HEK293T (cell line): ENCODE data around the gene CRABP2.

Experiments
- CTCF ChIA-PET: fragments of 350-600 bp; formaldehyde crosslinking; extraction: SDS; loops from one replicate; lab custom pipeline; 2021; ENCODE audit warnings: antibody characterized with exemption, inconsistent platforms; lab: Yijun Ruan, JAX
- POLR2A ChIA-PET: fragments of 350-600 bp; formaldehyde crosslinking; extraction: SDS; loops from one replicate; lab custom pipeline; 2020; ENCODE audit warnings: antibody characterized with exemption, inconsistent platforms; lab: Yijun Ruan, JAX
- DNase-seq: peaks from one replicate; pipeline ENCODE4 v3.0.0; 2012; ENCODE audit warnings: mixed read lengths; ENCODE audit errors: extremely low spot score
- ARNT ChIP-seq: fragments of 450-650 bp; IDR thresholded peaks from 2 replicates; pipeline ENCODE4 v1.6.1; 2017; ENCODE audit warnings: mild to moderate bottlenecking
- BHLHE40 ChIP-seq: fragments of 450-650 bp; IDR thresholded peaks from 2 replicates; pipeline ENCODE4 v1.6.1; 2016; ENCODE audit warnings: mild to moderate bottlenecking, moderate library complexity, borderline replicate concordance
- CTBP1 ChIP-seq: fragments of 450-650 bp; IDR thresholded peaks from 2 replicates; pipeline ENCODE4 v1.6.1; 2016; ENCODE audit warnings: borderline replicate concordance
- ELF4 ChIP-seq: fragments of 450-650 bp; IDR thresholded peaks from 2 replicates; pipeline ENCODE4 v1.6.1; 2017; ENCODE audit warnings: antibody characterized with exemption
- FOXA1 ChIP-seq: fragments of 450-650 bp; IDR thresholded peaks from 2 replicates; pipeline ENCODE4 v1.6.1; 2016; ENCODE audit warnings: mild to moderate bottlenecking
- FOXK2 ChIP-seq: fragments of 450-650 bp; IDR thresholded peaks from 2 replicates; pipeline ENCODE4 v1.6.1; 2016; ENCODE audit warnings: mild to moderate bottlenecking
- FOXM1 ChIP-seq: fragments of 450-650 bp; IDR thresholded peaks from 2 replicates; pipeline ENCODE4 v1.6.1; 2017; ENCODE audit warnings: mild to moderate bottlenecking, borderline replicate concordance
- HDGF ChIP-seq: fragments of 450-650 bp; IDR thresholded peaks from 2 replicates; pipeline ENCODE4 v1.6.1; 2017; ENCODE audit warnings: antibody characterized with exemption, borderline replicate concordance
- L3MBTL2 ChIP-seq: fragments of 450-650 bp; conservative IDR thresholded peaks from 2 replicates; pipeline ENCODE4 v1.6.1; 2016; ENCODE audit warnings: mild to moderate bottlenecking
- LEF1 ChIP-seq: fragments of 450-650 bp; IDR thresholded peaks from 2 replicates; pipeline ENCODE4 v1.6.1; 2017; ENCODE audit warnings: mild to moderate bottlenecking, borderline replicate concordance
- NFRKB ChIP-seq: fragments of 450-650 bp; IDR thresholded peaks from 2 replicates; pipeline ENCODE4 v1.6.1; 2016; ENCODE audit warnings: mild to moderate bottlenecking, moderate library complexity
- SP1 ChIP-seq: fragments of 450-650 bp; IDR thresholded peaks from 2 replicates; pipeline ENCODE4 v1.6.1; 2017
- SUZ12 ChIP-seq: fragments of 450-650 bp; IDR thresholded peaks from 2 replicates; pipeline ENCODE4 v1.6.1; 2016; ENCODE audit warnings: mild to moderate bottlenecking
- TARDBP ChIP-seq: fragments of 450-650 bp; IDR thresholded peaks from 2 replicates; pipeline ENCODE4 v1.6.1; 2016
- ZNF384 ChIP-seq: fragments of 450-650 bp; IDR thresholded peaks from 2 replicates; pipeline ENCODE4 v1.6.1; 2016
- TF ChIP-seq, protein P1 (sequence below): fragments of 450-650 bp; IDR thresholded peaks from 2 replicates; pipeline ENCODE4 v1.6.1; 2016

Gene CRABP2

GRCh38 chr1:156705321-156705917 is at the start of gene CRABP2:
Gene CRABP2 (minus strand): TSS chr1:156705583. CDS start chr1:156705446, 137 bp downstream.
- DNase-seq: peak; percentile 68
- POLR2A ChIA-PET: interaction anchor here (0.5 to 9.5 kb wide), 12 partner anchors 11 to 81 kb away, joined by 3 to 120 read pairs (median 4); partner anchors contain the start of genes HDGF, ISG20L2, METTL25B and MRPL24
- TF ChIP-seq CTBP1: no peak
- no peak for TF ChIP-seq FOXA1
- no peak; the same call in none of the 2 replicates for TF ChIP-seq L3MBTL2
- TF ChIP-seq ARNT: no peak
- no peak for TF ChIP-seq TARDBP
- TF ChIP-seq, protein P1, sequence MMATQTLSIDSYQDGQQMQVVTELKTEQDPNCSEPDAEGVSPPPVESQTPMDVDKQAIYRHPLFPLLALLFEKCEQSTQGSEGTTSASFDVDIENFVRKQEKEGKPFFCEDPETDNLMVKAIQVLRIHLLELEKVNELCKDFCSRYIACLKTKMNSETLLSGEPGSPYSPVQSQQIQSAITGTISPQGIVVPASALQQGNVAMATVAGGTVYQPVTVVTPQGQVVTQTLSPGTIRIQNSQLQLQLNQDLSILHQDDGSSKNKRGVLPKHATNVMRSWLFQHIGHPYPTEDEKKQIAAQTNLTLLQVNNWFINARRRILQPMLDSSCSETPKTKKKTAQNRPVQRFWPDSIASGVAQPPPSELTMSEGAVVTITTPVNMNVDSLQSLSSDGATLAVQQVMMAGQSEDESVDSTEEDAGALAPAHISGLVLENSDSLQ: no peak
- no peak for TF ChIP-seq ELF4
- TF ChIP-seq SUZ12: no peak
- no peak for TF ChIP-seq SP1
- no peak for TF ChIP-seq ZNF384
- TF ChIP-seq LEF1: no peak
- no peak for TF ChIP-seq BHLHE40
- no peak for TF ChIP-seq FOXK2
- no peak for TF ChIP-seq HDGF
- CTCF ChIA-PET: interaction anchor here (0.6 to 20.6 kb wide), 18 partner anchors 8 to 478 kb away, joined by 3 to 429 read pairs (median 4); partner anchors contain the start of genes HAPLN2, ISG20L2, METTL25B and NES

DNA sequence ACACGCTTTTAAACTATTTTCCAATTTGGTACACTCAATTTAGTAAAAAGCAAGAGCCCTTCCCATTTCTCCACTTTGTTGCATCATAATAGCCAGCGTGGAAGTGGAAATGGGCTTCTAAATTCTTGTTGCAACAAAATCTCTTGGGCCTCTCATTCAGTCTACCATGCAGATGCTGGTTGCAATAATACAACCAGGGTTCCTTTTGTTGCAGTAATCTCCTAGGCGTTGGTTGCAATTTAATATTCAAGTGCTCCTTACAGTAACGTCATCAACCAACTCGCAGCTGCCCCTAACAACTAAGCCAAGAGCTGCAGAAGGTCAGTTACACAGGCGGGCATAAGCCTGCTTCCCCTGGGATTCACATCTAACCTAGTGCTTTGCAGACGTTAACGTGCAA is 48.8 kb upstream of the CRABP2 start:
- POLR2A ChIA-PET: no interaction called here
- DNase-seq: no peak
- CTCF ChIA-PET: no interaction called here
- TF ChIP-seq ARNT (no peak), HDGF (no peak), BHLHE40 (no peak), ELF4 (no peak), CTBP1 (no peak), FOXM1 (no peak), FOXK2 (no peak), SUZ12 (no peak), FOXA1 (no peak), SP1 (no peak), NFRKB (no peak), LEF1 (no peak), ZNF384 (no peak), L3MBTL2 (no peak), TARDBP (no peak)
- TF ChIP-seq, protein P1: no peak

DNA sequence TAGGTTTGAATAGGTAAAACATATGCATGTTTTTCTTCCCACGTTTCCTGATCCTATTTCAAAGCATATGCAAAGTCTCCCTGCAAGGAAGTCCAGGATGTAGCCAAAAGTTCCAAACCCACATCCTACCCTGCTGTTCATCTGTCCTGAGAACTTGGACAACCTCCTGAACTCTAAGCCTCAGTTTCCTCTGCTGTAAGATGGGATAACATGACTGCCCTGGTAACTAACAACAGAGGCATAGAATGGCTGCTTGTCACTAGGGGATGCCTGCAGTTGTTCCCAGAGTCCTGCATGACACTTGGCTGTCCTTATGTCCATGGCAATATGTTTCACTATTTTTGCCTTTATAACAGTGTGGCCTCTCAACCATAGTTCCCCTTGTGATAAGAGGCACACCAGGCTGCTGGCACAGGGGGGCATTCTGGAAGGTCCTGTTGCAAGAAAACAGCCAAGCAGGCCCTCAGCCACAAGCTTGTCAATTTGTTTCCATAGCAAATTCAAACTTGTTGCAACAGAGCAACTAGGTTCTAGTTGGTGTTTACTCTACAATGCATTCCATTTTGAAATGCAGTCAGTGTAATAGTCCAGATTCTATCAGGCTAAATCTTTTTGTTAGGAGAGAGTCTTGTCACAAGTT is 47.6 kb upstream of the CRABP2 start:
- ChIA-PET CTCF (interaction anchor here (0.8 to 2.2 kb wide), 4 partner anchors 14 to 107 kb away, joined by 3 to 10 read pairs (median 4); partner anchors contain the start of gene PRCC), POLR2A (interaction anchor here (0.9 to 4.5 kb wide), 7 partner anchors 11 to 129 kb away, joined by 3 to 80 read pairs (median 7); partner anchors contain the start of genes ISG20L2, METTL25B, MRPL24 and PRCC)
- TF ChIP-seq BHLHE40: no peak
- no peak for TF ChIP-seq TARDBP
- no peak for TF ChIP-seq HDGF
- no peak for DNase-seq

DNA sequence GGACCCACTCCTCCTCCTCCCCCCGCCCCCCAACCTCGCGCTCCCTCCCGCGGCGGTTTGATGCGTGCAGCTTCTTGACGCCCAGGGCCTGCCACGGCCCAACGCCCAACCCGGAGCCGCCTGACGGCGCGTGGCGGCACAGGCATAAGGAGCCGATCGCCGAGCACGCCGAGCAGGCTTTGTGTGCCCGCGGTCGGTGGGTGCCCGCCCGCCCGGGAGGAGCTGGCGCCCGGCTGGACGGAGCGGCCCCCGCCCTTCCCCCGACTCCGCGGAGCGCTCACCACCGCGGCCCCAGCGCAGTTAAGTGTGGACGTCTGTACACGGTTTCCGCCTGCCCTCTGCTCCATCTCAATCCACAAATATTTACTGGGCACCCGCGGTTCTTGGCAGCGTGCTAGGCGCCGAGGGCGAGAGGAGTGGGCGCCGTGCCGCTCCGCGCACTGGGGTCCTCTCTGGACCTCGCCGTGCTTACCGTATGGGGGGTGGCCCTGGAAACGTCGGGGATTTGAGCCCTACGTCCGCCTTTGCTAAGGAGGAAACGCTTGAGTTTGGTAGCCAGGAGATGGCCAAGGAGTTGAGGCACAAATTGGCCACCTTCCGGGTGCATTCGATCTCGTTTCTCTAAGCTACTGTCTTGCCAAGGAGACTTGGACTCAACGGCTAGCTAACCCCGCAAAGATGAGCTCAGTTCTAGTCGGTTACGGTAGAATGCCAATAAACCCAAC is 46.5 kb upstream of the CRABP2 start:
- ChIA-PET POLR2A (interaction anchor here (0.7 to 4.5 kb wide), 15 partner anchors 9 to 128 kb away, joined by 3 to 80 read pairs (median 5); partner anchors contain the start of genes CRABP2, ISG20L2, METTL25B and MRPL24), CTCF (interaction anchor here (0.6 to 2.2 kb wide), 5 partner anchors 15 to 108 kb away, joined by 3 to 10 read pairs (median 4); partner anchors contain the start of gene PRCC)
- no peak for TF ChIP-seq ZNF384
- no peak for TF ChIP-seq FOXK2
- peak; percentile 77 for TF ChIP-seq ARNT
- peak; percentile 89 for TF ChIP-seq L3MBTL2
- no peak for TF ChIP-seq TARDBP
- TF ChIP-seq HDGF: no peak
- no peak for TF ChIP-seq NFRKB
- peak; percentile 93 for DNase-seq

DNA sequence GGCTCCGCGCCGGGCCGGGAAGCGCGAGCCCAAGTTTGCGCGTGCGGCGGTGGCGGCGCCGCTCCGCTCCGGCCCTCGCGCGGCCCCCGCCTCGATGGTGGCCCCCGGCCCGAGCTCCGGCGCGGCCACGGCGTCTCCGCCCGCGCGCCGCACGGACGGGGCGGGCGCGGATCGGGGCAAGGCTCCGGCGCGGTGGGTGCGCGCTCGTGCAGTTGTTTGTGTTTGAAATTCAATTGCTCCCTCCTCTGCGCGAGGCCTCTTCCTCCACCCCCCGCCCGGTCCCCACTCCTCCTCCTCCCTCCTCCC is 46.0 kb upstream of the CRABP2 start, which contains the start of gene HDGF:
Gene HDGF (minus strand): TSS at position 225 of the 306 bp plus-strand sequence. CDS start 246 bp downstream, outside the sequence.
- CTCF ChIA-PET: interaction anchor here (0.6 to 2.2 kb wide), 3 partner anchors 15 to 92 kb away, joined by 3 to 10 read pairs (median 5); partner anchors contain the start of gene PRCC
- POLR2A ChIA-PET: interaction anchor here (0.7 to 4.5 kb wide), 12 partner anchors 10 to 107 kb away, joined by 3 to 80 read pairs (median 6); partner anchors contain the start of genes CRABP2, ISG20L2, METTL25B and MRPL24
- TF ChIP-seq SUZ12 (no peak), FOXM1 (peak; percentile 86)
- DNase-seq: no peak
